ENCODE data around the gene NR3C1.

GRCh38 chr5:143318833-143319232 is 84.7 kb downstream of the NR3C1 start:
- TF ChIP-seq EZH2phosphoT487 (IDR thresholded peaks at IDR 0.05; ENCODE audit: borderline replicate concordance) (no peak), CTCF (conservative IDR thresholded peaks at IDR 0.05; ENCODE audit: low read length) (no peak)

Data from Loucy (cell line).